ENCODE measurements around the gene TMEM101.
A peak's percentile ranks its signal among the peaks of the same experiment; 100 is the strongest.
"Not testable (repeated sequence)": the region's sequence is repeated elsewhere in the genome, so short reads cannot be mapped to it uniquely, and the experiment has no call there.

Gene TMEM101

GRCh38 chr17:44029736-44030135 is 15.0 kb upstream of the TMEM101 start:
- Mint-ChIP-seq H3K4me3 (no peak overlapping the region), H3K9me3 (no peaks in the 10 kb centered on the region), H3K27me3 (ENCODE audit: low read depth) (no peaks in the 10 kb centered on the region), H3K36me3 (ENCODE audit: low read depth) (peaks cover 43% of the 10 kb centered on the region), H3K27ac (peak overlapping the region in 1 of 3 experiments; percentile 2), H3K4me1 (peaks cover 41% of the 10 kb centered on the region)
- TF ChIP-seq, protein P1, sequence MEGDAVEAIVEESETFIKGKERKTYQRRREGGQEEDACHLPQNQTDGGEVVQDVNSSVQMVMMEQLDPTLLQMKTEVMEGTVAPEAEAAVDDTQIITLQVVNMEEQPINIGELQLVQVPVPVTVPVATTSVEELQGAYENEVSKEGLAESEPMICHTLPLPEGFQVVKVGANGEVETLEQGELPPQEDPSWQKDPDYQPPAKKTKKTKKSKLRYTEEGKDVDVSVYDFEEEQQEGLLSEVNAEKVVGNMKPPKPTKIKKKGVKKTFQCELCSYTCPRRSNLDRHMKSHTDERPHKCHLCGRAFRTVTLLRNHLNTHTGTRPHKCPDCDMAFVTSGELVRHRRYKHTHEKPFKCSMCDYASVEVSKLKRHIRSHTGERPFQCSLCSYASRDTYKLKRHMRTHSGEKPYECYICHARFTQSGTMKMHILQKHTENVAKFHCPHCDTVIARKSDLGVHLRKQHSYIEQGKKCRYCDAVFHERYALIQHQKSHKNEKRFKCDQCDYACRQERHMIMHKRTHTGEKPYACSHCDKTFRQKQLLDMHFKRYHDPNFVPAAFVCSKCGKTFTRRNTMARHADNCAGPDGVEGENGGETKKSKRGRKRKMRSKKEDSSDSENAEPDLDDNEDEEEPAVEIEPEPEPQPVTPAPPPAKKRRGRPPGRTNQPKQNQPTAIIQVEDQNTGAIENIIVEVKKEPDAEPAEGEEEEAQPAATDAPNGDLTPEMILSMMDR (IDR thresholded peaks at IDR 0.05; ENCODE audit: unreplicated experiment in 3 of 3), result no peak

GRCh38 chr17:44024853-44025252 is 10.1 kb upstream of the TMEM101 start:
- peak overlapping the region in 2 of 3 experiments; percentile 15 to 78 for H3K27ac Mint-ChIP-seq
- H3K36me3 Mint-ChIP-seq (ENCODE audit: low read depth), result peaks cover 14% of the 10 kb centered on the region
- no peaks in the 10 kb centered on the region for H3K9me3 Mint-ChIP-seq
- H3K4me3 Mint-ChIP-seq, result no peak overlapping the region
- H3K4me1 Mint-ChIP-seq, result peaks cover 19% of the 10 kb centered on the region
- H3K27me3 Mint-ChIP-seq (ENCODE audit: low read depth), result no peaks in the 10 kb centered on the region
- TF ChIP-seq, protein P1 (IDR thresholded peaks at IDR 0.05; ENCODE audit: unreplicated experiment in 3 of 3), result no peak

GRCh38 chr17:44024271-44024663 is 9.5 kb upstream of the TMEM101 start:
- Mint-ChIP-seq H3K4me1 (peaks cover 14% of the 10 kb centered on the region), H3K27ac (peak overlapping the region in 2 of 3 experiments; percentile 29 to 95), H3K36me3 (ENCODE audit: low read depth) (peaks cover 9% of the 10 kb centered on the region), H3K9me3 (no peaks in the 10 kb centered on the region), H3K4me3 (no peak overlapping the region), H3K27me3 (ENCODE audit: low read depth) (no peaks in the 10 kb centered on the region)
- TF ChIP-seq, protein P1 (IDR thresholded peaks at IDR 0.05; ENCODE audit: unreplicated experiment in 3 of 3), result no peak

DNA sequence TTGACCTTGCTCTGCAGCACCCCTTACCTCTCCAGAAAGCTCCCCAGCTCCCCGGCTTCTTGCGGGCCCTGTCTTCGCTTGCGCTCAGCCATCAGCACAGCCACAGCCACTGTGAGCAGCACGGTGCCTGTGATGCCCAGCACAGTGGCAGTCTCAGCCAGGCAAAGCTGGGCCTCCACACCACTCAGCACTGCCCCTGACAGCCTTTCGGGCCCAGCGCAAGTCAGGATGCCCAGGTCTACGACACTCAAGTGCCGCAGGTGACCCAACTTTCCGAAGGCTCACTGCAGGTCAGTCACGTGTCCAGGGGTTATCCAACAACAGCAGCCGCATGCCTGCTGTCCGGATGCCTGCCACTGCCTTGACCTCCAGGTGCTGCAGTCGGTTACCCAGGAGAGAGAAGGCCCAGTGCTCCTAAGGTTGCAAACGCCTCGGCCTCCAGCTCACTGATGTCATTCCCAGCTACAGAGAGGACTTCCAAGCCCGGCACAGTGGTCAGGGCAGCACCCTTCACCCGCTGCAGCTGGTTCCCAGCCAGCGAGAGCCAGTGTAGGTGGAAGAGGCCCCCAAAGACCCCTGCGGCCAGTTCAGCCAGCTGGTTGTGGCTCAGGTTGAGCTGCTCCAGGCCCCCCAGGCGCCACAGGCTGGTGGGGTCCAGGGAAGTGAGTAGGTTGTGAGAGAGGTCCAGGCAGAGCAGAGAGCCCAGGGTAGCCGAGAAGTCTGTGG is 8.9 kb upstream of the TMEM101 start:
- Mint-ChIP-seq H3K4me3 (peak overlapping the region in 1 of 3 experiments; percentile 50), H3K4me1 (peaks cover 14% of the 10 kb centered on the region), H3K36me3 (ENCODE audit: low read depth) (peaks cover 4% of the 10 kb centered on the region), H3K27ac (peak overlapping the region; percentile 38 to 95 (median 68)), H3K27me3 (ENCODE audit: low read depth) (no peaks in the 10 kb centered on the region), H3K9me3 (no peaks in the 10 kb centered on the region)
- TF ChIP-seq, protein P1 (IDR thresholded peaks at IDR 0.05; ENCODE audit: unreplicated experiment in 3 of 3), result no peak

- TF ChIP-seq, protein P1 (IDR thresholded peaks at IDR 0.05; ENCODE audit: unreplicated experiment in 3 of 3), result no peak
- peak overlapping the region; percentile 20 to 95 (median 58) for H3K27ac Mint-ChIP-seq
Observed at GRCh38 chr17:44022246-44022645, 7.5 kb upstream of the TMEM101 start.

GRCh38 chr17:44021227-44021626 is 6.5 kb upstream of the TMEM101 start:
- not testable (repeated sequence) for H3K36me3 Mint-ChIP-seq (ENCODE audit: low read depth); H3K9me3 Mint-ChIP-seq; H3K27ac Mint-ChIP-seq; H3K27me3 Mint-ChIP-seq (ENCODE audit: low read depth); H3K4me3 Mint-ChIP-seq
- H3K4me1 Mint-ChIP-seq, result peaks cover 14% of the 10 kb centered on the region

More at GRCh38 chr17:44022246-44022645, 7.5 kb upstream of the TMEM101 start:
- peaks cover 14% of the 10 kb centered on the region for H3K4me1 Mint-ChIP-seq
- H3K36me3 Mint-ChIP-seq (ENCODE audit: low read depth), result peaks cover 4% of the 10 kb centered on the region
- H3K27me3 Mint-ChIP-seq (ENCODE audit: low read depth), result no peaks in the 10 kb centered on the region
- peak overlapping the region in 1 of 3 experiments; percentile 67 for H3K4me3 Mint-ChIP-seq
- no peaks in the 10 kb centered on the region for H3K9me3 Mint-ChIP-seq

Data from nephron (organoid).